ENCODE results near the gene ITPR1.

Gene ITPR1

GRCh38 chr3:4828279-4829030 is 335.3 kb downstream of the ITPR1 start:
- no peak for DNase-seq
- intact Hi-C loops (cut with DNase I), result no loop called here

GRCh38 chr3:4829031-4829394 is 335.9 kb downstream of the ITPR1 start:
- no peak for DNase-seq
- intact Hi-C loops (cut with DNase I), result no loop called here

GRCh38 chr3:4830586-4830914 is 337.4 kb downstream of the ITPR1 start:
- intact Hi-C loops (cut with DNase I), result no loop called here
- DNase-seq, result no peak

DNA sequence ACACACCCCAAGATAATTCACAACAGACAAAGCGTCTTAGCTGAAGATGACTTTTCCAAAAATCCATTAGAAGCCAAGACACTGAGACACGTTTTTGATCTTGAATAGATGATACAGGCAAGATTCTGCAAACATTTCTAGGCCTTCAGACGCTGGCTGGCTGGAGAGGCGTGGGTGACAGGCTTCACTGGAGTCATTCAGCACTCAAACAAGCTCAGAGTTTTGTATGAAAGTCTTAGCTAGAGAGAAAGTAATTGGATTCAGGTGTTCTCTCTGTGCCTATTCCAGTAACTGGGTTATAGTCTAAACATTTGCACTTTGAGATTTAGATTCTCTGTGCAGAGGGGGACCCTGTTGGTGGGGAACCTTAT is 338.4 kb downstream of the ITPR1 start:
- DNase-seq, result peak in 1 of 10 donors; percentile 76
- intact Hi-C loops (cut with DNase I), result no loop called here

GRCh38 chr3:4833471-4833870 is 340.3 kb downstream of the ITPR1 start:
- intact Hi-C loops (cut with DNase I), result no loop called here
- no peak for DNase-seq

GRCh38 chr3:4834403-4834866 is 341.3 kb downstream of the ITPR1 start:
- peak in 1 of 10 donors; percentile 80 for DNase-seq
- intact Hi-C loops (cut with DNase I), result no loop called here

- no peak for DNase-seq
- intact Hi-C loops (cut with DNase I), result no loop called here
These were observed 342.5 kb downstream of the ITPR1 start for GRCh38 chr3:4835616-4836043.

GRCh38 chr3:4836516-4836915 is 343.4 kb downstream of the ITPR1 start:
- DNase-seq, result no peak
- intact Hi-C loops (cut with DNase I), result no loop called here

DNA sequence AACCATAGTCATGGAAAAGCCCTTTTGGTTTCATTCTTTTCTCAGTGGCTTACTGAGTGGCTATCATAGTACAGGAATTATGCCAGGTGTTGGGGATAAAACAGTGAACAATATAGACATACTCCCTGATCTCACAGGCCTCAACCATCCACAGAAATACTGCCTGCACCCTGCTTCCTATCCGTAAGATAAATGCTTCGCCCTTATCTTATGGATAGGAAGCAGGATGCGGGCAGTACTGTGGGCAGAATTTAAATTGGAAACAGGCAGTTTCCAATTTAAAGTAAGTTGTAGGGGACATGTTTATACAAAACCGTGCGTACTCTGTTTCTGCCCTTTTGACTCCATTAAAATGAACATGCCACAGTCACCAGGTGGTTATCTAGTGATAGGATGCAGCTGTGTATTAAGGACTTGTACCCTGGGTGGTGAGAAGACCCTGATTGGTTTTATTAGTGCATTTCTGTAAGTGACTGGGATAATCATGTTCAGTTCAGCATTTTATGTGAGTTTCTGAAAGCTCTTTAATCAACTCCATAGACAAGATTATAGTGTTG is 344.3 kb downstream of the ITPR1 start:
- intact Hi-C loops (cut with DNase I), result no loop called here
- DNase-seq, result no peak

DNA sequence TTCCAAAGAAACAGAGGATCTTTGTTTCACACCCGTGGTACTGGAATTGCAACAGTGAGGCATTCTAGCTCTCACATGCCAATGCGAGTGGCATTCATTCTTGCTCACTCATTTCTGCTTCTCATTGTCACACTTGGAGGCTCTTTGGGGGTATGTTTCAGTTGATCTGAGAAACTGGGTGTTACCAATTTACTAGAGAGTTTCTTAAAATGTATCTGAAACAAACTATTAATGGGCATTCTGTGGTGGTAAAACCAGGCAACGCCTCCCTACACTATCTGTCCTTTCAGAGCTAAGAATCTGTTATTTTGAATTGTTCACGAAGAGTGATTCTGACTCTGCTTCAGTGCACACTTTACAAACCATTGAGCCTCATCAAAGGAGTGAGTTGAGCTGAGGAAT is 345.5 kb downstream of the ITPR1 start:
- intact Hi-C loops (cut with DNase I), result no loop called here
- no peak for DNase-seq

- no peak for DNase-seq
These were observed 346.1 kb downstream of the ITPR1 start for GRCh38 chr3:4839278-4839677.

DNA sequence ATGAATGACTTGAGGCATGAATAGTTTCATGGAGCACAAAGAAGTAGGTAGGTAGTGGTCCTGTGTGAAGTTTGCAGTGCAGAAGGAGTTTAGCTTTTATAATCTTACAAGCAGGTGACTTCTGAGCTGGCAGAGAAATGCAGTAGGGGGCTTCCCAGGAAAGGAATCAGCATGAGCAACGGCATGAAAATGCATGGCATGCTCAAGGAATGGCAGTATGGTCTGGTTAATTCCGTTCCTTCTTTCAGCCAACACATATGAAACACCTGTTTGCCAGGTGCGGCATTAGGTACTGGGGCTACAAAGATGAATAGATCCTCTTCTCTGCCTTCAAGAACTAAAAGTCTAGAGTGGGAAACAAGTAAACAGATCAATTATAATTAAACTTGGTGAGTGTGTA is 348.1 kb downstream of the ITPR1 start:
- no peak for DNase-seq
- intact Hi-C loops (cut with DNase I), result no loop called here

More at GRCh38 chr3:4839278-4839677, 346.1 kb downstream of the ITPR1 start:
- intact Hi-C loops (cut with DNase I), result no loop called here

- intact Hi-C loops (cut with DNase I), result no loop called here
- DNase-seq, result no peak
These were observed 348.8 kb downstream of the ITPR1 start for GRCh38 chr3:4841776-4842440.

- DNase-seq, result no peak
- intact Hi-C loops (cut with DNase I), result no loop called here
These were observed 350.5 kb downstream of the ITPR1 start for GRCh38 chr3:4843619-4844018.

DNA sequence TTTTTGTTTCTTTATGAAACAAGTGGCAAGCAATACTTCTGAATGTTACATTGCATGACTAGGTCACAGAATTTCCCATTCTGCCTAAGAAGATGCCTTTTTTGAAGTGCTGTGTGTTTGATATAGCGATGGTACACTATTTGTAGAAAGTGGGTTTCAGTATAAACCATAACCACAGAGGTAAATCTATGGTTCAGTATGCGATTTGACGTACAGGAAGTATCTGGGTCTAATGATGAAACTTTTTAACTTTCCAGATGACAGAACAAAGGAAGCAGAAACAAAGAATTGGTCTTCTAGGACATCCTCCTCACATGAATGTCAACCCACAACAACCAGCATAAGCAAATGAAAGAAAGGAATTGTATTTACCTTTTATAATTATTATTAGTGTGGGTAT is 352.7 kb downstream of the ITPR1 start:
- intact Hi-C loops (cut with DNase I), result no loop called here

GRCh38 chr3:4846543-4846942 is 353.4 kb downstream of the ITPR1 start:
- intact Hi-C loops (cut with DNase I), result no loop called here
- DNase-seq, result no peak

More for the DNA sequence above, 352.7 kb downstream of the ITPR1 start:
- no peak for DNase-seq

GRCh38 chr3:4848176-4848825 is 355.2 kb downstream of the ITPR1 start:
- no peak for DNase-seq
- intact Hi-C loops (cut with DNase I), result no loop called here

- DNase-seq, result no peak
- intact Hi-C loops (cut with DNase I), result no loop called here
These were observed 356.0 kb downstream of the ITPR1 start for GRCh38 chr3:4849136-4849535.

DNA sequence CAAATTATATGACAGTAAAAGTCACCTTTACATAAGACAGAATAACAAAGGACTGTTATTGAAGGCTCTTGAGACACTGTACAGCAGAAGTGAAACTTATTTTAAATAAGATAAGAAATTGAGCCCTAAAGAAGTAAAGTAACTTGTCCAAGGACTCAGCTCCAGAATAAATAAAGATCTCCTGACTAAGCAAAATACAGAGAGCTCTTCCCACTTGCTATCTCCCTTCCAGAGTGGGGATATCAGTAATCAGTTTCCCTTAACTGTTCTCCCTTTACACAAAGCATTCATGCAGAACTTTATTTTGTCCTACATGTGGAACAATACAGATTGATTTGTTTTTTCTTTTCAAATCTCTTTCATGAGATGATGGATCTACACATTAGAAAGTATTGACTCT is 356.6 kb downstream of the ITPR1 start:
- intact Hi-C loops (cut with DNase I), result no loop called here

DNA sequence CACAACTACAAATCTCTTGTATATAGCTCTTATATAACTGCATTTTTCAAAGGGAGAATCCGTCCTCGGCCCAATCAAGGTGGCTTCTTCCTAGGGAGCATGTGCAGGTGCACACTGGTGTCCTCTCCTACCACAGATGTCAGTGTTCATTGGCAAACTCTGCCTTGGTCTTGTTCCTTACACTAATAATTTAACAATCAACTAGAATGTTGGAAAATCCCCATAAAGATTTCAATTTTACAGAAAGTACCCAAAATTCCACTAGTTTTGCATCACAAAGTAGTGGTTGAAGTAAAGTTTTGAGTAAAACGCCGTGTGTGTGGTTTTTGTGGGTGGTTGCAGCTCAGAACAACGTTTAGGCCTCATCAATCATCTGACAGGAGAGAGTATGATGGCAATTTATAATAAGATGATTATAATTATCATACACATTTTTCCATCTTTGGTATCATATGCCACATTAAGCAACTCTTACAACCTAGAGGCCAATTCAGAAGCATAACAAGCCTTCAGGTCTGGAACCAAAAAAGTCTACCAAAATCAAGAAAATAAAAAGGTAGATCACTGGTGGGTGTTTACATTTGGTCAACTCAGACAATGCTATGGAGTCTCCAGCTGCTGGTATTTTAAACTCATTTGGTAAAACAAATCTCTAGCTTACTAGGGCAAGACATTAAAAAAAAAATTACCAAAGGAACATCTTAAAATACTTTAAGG is 357.2 kb downstream of the ITPR1 start:
- no peak for DNase-seq
- intact Hi-C loops (cut with DNase I), result no loop called here

More for the DNA sequence above, 356.6 kb downstream of the ITPR1 start:
- no peak for DNase-seq

DNA sequence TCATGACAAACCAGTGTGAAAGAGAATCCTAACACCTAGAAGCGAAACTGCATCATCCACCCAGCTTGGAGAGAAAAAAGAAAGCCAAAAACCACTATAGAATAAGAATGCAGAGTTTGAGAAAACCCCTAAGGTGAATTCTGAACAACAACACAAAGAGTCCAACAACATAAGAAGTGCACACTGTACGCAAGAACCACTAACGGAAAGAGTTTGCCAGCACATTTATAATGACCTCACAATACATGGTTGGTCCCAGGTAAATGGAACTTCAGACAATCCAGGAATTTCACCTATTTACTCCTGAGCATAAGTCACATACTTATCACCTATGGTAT is 357.7 kb downstream of the ITPR1 start:
- intact Hi-C loops (cut with DNase I), result no loop called here
- no peak for DNase-seq

Data from posterior cingulate gyrus (tissue), 11 donors.